ENCODE results near the gene TSPOAP1. TPM values are rescaled to one million over a fixed set of nuclear protein-coding genes. Genes with fewer than 3 reads are reported as not detected.

Gene TSPOAP1
- total and polyA plus RNA-seq, 2 of the 4 experiments (the other 2 are of a cell fraction): 0.90 to 1.6 TPM

DNA sequence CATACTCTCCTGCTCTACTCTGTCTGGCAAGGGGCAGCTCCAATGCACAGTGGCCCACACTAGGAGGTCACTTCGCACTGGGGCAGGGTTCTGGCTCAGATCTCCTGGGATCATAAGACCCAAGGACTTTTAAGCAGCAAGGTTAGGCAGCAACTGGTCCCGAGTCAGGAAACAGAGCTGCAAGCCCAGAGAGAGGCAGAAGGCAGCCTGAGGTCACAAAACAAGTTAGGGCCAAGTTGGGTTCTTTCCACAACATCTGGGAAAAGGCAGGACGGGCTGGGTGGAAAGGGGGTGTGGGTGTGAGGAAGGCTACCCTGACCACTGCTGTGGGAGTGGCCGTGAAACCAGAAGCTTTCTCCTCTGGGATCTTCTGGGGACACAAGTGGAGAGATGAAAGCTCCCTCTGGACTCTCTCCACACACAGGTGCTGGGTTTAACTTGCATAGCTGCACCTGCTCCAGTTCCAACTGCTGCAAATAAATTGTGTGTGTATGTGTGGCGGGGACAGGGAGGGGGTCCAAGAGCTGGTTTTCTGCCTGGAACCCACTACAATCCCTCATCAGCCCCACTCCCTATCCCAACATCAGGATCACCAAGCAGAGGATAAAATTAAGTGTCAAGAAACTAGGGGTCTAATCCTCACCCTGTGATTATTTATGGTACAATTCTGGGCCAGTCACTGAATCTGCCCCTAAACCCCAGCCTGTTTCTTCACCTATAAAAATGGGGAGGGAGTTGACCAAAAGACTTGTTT lies 8.0 kb upstream of the TSPOAP1 start:
- H3K18ac ChIP-seq (ENCODE audit: low read depth, low read length): peak overlapping the region; percentile 99
- H3K4ac ChIP-seq (ENCODE audit: low read depth, low read length): peak overlapping the region; percentile 100
- ChIA-PET CTCF (interaction anchor here (0.7 to 1.9 kb wide), 3 partner anchors 10 to 19 kb away, joined by 3 to 6 read pairs (median 4); no protein-coding TSS in a partner anchor), POLR2A (ENCODE audit: unreplicated experiment) (interaction anchor here (2.1 kb wide), 1 partner anchor 16 kb away, joined by 13 read pairs; the partner anchor contains the start of gene SUPT4H1)
- H3K23ac ChIP-seq (ENCODE audit: low read depth, low read length): peak overlapping the region; percentile 57
- no peaks in the 10 kb centered on the region for H4K20me1 ChIP-seq (ENCODE audit: insufficient read depth, low read length)
- intact Hi-C loops (cut with micrococcal nuclease): no loop called here
- H4K8ac ChIP-seq (ENCODE audit: low read depth in 2 of 2, low read length in 2 of 2): peak overlapping the region; percentile 93 to 98
- dilution Hi-C loops (cut with HindIII; ENCODE audit: low sequenced_read_pairs, unreplicated experiment): no loop called here
- H3K9ac ChIP-seq (ENCODE audit: low read depth, low read length): peak overlapping the region; percentile 83; the same call in 1 of the 2 replicates
- H4K91ac ChIP-seq (ENCODE audit: insufficient read depth, low read depth, low read length): peak overlapping the region; percentile 98
- no TSS peak for BruUV-seq (replicated peaks)
- peak overlapping the region; percentile 94 for H2BK20ac ChIP-seq (ENCODE audit: low read depth, low read length)
- H2AFZ ChIP-seq (replicated peaks; ENCODE audit: low read length, poor library complexity): peak overlapping the region; percentile 84
- DNase-seq: peak; percentile 38
- TF ChIP-seq RCOR1 (IDR thresholded peaks at IDR 0.05; ENCODE audit: insufficient replicate concordance, low read length) (no peak), CHD1 (IDR thresholded peaks at IDR 0.05; ENCODE audit: low read depth, low read length) (no peak), BHLHE40 (IDR thresholded peaks at IDR 0.05; ENCODE audit: low read depth, low read length) (no peak), FOS (IDR thresholded peaks at IDR 0.05; ENCODE audit: low read depth, low read length) (no peak)
- TF ChIP-seq, protein P1, sequence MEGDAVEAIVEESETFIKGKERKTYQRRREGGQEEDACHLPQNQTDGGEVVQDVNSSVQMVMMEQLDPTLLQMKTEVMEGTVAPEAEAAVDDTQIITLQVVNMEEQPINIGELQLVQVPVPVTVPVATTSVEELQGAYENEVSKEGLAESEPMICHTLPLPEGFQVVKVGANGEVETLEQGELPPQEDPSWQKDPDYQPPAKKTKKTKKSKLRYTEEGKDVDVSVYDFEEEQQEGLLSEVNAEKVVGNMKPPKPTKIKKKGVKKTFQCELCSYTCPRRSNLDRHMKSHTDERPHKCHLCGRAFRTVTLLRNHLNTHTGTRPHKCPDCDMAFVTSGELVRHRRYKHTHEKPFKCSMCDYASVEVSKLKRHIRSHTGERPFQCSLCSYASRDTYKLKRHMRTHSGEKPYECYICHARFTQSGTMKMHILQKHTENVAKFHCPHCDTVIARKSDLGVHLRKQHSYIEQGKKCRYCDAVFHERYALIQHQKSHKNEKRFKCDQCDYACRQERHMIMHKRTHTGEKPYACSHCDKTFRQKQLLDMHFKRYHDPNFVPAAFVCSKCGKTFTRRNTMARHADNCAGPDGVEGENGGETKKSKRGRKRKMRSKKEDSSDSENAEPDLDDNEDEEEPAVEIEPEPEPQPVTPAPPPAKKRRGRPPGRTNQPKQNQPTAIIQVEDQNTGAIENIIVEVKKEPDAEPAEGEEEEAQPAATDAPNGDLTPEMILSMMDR (conservative IDR thresholded peaks at IDR 0.05; ENCODE audit: low read depth, low read length): no peak
- TF ChIP-seq, protein P2, sequence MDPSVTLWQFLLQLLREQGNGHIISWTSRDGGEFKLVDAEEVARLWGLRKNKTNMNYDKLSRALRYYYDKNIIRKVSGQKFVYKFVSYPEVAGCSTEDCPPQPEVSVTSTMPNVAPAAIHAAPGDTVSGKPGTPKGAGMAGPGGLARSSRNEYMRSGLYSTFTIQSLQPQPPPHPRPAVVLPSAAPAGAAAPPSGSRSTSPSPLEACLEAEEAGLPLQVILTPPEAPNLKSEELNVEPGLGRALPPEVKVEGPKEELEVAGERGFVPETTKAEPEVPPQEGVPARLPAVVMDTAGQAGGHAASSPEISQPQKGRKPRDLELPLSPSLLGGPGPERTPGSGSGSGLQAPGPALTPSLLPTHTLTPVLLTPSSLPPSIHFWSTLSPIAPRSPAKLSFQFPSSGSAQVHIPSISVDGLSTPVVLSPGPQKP (IDR thresholded peaks at IDR 0.05; ENCODE audit: borderline replicate concordance, low read depth, low read length): no peak
- H2BK120ac ChIP-seq (ENCODE audit: low read depth, low read length): peak overlapping the region; percentile 98
- in situ Hi-C loops (cut with MboI; ENCODE audit: low sequenced_read_pairs): loop anchor here (25.0 kb wide), 1 partner anchor 474 kb away; the partner anchor contains the start of gene MRPS23
- whole genome bisulfite sequencing, 2 experiments (ENCODE audit: extremely low coverage in 2 of 2, insufficient read length in 1 of 2): 80% methylated on average over 2 of the region's 5 CpGs; no CpG with 5 or more reads in 1 of the 2 experiments
- H3K14ac ChIP-seq (replicated peaks; ENCODE audit: low read depth, low read length): peak overlapping the region; percentile 99
- H3K27ac ChIP-seq (ENCODE audit: insufficient read depth, low read length): peak overlapping the region; percentile 95
- H2BK15ac ChIP-seq (ENCODE audit: low read depth, low read length): peak overlapping the region; percentile 100; the same call in 2 of the 3 replicates
- H3K4me3 ChIP-seq (ENCODE audit: insufficient read depth, low read depth, low read length): no peak overlapping the region
- peak overlapping the region; percentile 100 for H2AK5ac ChIP-seq (ENCODE audit: low read depth, low read length)
- H2BK5ac ChIP-seq (ENCODE audit: low read depth, low read length, poor library complexity, severe bottlenecking): peak overlapping the region; percentile 95
- no peak for ATAC-seq (ENCODE audit: low read depth)
- H2AK9ac ChIP-seq (replicated peaks; ENCODE audit: low read depth, low read length, poor library complexity): peak overlapping the region; percentile 98
- no peak overlapping the region for H3K4me2 ChIP-seq (ENCODE audit: low read depth, low read length)
- peaks cover 12 to 24% of the 10 kb centered on the region in 2 experiments for H3K79me1 ChIP-seq (ENCODE audit: low read depth in 1 of 2, low read length in 2 of 2)
- peak overlapping the region; percentile 100 for H4K5ac ChIP-seq (ENCODE audit: low read depth, low read length)
- H3K9me3 ChIP-seq (ENCODE audit: control insufficient read depth, insufficient read depth, low read length): no peaks in the 10 kb centered on the region
- H3K4me1 ChIP-seq (ENCODE audit: control insufficient read depth, insufficient read depth, low read length): peaks cover 38% of the 10 kb centered on the region
- H3K27me3 ChIP-seq (ENCODE audit: control insufficient read depth, insufficient read depth, low read length): no peaks in the 10 kb centered on the region
- H3K56ac ChIP-seq (ENCODE audit: extremely low read depth, insufficient read depth, low read length): peak overlapping the region; percentile 92
- no peaks in the 10 kb centered on the region for H3K36me3 ChIP-seq (ENCODE audit: control insufficient read depth, insufficient read depth, low read length)
- H3K9me1 ChIP-seq (ENCODE audit: insufficient read depth, low read length): peaks cover 34% of the 10 kb centered on the region

All from IMR-90 (cell line).